GM11168 (cell line): ENCODE measurements around the gene DSCAM.
"Not testable (repeated sequence)": the region's sequence is repeated elsewhere in the genome, so short reads cannot be mapped to it uniquely, and the experiment has no call there.

Experiments used
- in situ Hi-C: fragments of 300-500 bp; cut with MboI; formaldehyde crosslinking; loops from one replicate; pipeline ENCODE4 v1.12.0; 2022; ENCODE audit warnings: low sequenced_read_pairs; ENCODE audit not compliant: unreplicated experiment

DSCAM gene

GRCh38 chr21:40049031-40049930, 797.7 kb downstream of the DSCAM start:
- in situ Hi-C loops: no loop called here

- in situ Hi-C loops: no loop called here
Measured at GRCh38 chr21:40047993-40048730, 798.8 kb downstream of the DSCAM start.

GRCh38 chr21:40047211-40047610, 799.7 kb downstream of the DSCAM start:
- in situ Hi-C loops: no loop called here

GRCh38 chr21:40043866-40044265, 803.1 kb downstream of the DSCAM start:
- in situ Hi-C loops: no loop called here

- in situ Hi-C loops: no loop called here
Measured at GRCh38 chr21:40043423-40043822, 803.5 kb downstream of the DSCAM start.

GRCh38 chr21:40041446-40041845, 805.5 kb downstream of the DSCAM start:
- in situ Hi-C loops: no loop called here

- in situ Hi-C loops: not testable (repeated sequence)
Measured at GRCh38 chr21:40033156-40033782, 813.7 kb downstream of the DSCAM start.

GRCh38 chr21:40029888-40030287, 817.1 kb downstream of the DSCAM start:
- in situ Hi-C loops: no loop called here

- in situ Hi-C loops: not testable (repeated sequence)
Measured at GRCh38 chr21:40028393-40028792, 818.6 kb downstream of the DSCAM start.

GRCh38 chr21:40021558-40022351, 825.2 kb downstream of the DSCAM start:
- in situ Hi-C loops: no loop called here

- in situ Hi-C loops: no loop called here
Measured at GRCh38 chr21:40020651-40021050, 826.3 kb downstream of the DSCAM start.

- in situ Hi-C loops: no loop called here
Measured at GRCh38 chr21:40018871-40019475, 828.0 kb downstream of the DSCAM start.

GRCh38 chr21:40016667-40017066, 830.3 kb downstream of the DSCAM start:
- in situ Hi-C loops: no loop called here

GRCh38 chr21:40016234-40016633, 830.7 kb downstream of the DSCAM start:
- in situ Hi-C loops: no loop called here

GRCh38 chr21:40015818-40016217, 831.1 kb downstream of the DSCAM start:
- in situ Hi-C loops: no loop called here

- in situ Hi-C loops: no loop called here
Measured at GRCh38 chr21:40014394-40014793, 832.6 kb downstream of the DSCAM start.

GRCh38 chr21:40013001-40013735, 833.8 kb downstream of the DSCAM start:
- in situ Hi-C loops: no loop called here

- in situ Hi-C loops: no loop called here
Measured at GRCh38 chr21:40011371-40011770, 835.6 kb downstream of the DSCAM start.

GRCh38 chr21:40002978-40003377, 844.0 kb downstream of the DSCAM start:
- in situ Hi-C loops: no loop called here
